GM18498 (cell line): ENCODE results near the gene LSR.
A peak's percentile ranks its signal among the peaks of the same experiment; 100 is the strongest.

Source experiments
- ATAC-seq: cut with Tn5 transposase; IDR thresholded peaks from one replicate; pipeline ENCODE4 v1.9.1; 2021; ENCODE audit warnings: mild to moderate bottlenecking, moderate library complexity; ENCODE audit not compliant: unreplicated experiment

LSR gene

GRCh38 chr19:35266520-35267352, 17.9 kb downstream of the LSR start:
- ATAC-seq: no peak

DNA sequence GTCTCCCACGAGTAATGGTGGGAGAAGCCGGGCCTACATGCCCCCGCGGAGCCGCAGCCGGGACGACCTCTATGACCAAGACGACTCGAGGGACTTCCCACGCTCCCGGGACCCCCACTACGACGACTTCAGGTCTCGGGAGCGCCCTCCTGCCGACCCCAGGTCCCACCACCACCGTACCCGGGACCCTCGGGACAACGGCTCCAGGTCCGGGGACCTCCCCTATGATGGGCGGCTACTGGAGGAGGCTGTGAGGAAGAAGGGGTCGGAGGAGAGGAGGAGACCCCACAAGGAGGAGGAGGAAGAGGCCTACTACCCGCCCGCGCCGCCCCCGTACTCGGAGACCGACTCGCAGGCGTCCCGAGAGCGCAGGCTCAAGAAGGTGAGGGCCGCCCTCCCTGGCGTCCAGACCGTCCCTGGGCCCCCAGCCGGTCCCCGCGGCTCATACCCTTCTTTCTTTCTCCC, 18.6 kb downstream of the LSR start:
- ATAC-seq: no peak

- peak; percentile 52 for ATAC-seq
Measured at GRCh38 chr19:35267818-35268535, 19.2 kb downstream of the LSR start.

- ATAC-seq: peak; percentile 36
Measured at GRCh38 chr19:35268536-35269437, 20.0 kb downstream of the LSR start, which contains the start of gene USF2. Gene USF2 (plus strand): TSS chr19:35268962. CDS start chr19:35269102, 140 bp downstream.

DNA sequence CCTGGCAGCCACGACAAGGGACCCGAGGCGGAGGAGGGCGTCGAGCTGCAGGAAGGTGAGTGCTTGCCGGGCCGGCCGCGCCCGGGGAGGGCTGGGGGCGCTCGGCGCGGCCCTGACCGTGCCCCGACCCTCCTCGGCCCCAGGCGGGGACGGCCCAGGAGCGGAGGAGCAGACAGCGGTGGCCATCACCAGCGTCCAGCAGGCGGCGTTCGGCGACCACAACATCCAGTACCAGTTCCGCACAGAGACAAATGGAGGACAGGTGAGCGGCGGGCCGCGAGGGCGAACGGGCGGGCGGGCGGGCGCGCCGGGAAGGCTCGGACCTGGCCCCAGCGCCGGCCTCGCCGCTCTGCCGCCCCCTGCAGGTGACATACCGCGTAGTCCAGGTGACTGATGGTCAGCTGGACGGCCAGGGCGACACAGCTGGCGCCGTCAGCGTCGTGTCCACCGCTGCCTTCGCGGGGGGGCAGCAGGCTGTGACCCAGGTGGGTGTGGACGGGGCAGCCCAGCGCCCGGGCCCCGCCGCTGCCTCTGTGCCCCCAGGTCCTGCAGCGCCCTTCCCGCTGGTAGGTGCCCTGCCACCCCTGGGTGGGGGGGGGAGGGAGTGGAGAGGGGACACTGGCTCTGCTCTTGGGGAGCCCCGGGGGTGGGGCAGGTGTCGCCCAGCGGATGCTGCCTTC, 20.8 kb downstream of the LSR start:
- peak; percentile 52 for ATAC-seq

- ATAC-seq: no peak
Measured at GRCh38 chr19:35270381-35270811, 21.6 kb downstream of the LSR start.

- ATAC-seq: no peak
Measured at GRCh38 chr19:35271546-35271945, 22.7 kb downstream of the LSR start.

DNA sequence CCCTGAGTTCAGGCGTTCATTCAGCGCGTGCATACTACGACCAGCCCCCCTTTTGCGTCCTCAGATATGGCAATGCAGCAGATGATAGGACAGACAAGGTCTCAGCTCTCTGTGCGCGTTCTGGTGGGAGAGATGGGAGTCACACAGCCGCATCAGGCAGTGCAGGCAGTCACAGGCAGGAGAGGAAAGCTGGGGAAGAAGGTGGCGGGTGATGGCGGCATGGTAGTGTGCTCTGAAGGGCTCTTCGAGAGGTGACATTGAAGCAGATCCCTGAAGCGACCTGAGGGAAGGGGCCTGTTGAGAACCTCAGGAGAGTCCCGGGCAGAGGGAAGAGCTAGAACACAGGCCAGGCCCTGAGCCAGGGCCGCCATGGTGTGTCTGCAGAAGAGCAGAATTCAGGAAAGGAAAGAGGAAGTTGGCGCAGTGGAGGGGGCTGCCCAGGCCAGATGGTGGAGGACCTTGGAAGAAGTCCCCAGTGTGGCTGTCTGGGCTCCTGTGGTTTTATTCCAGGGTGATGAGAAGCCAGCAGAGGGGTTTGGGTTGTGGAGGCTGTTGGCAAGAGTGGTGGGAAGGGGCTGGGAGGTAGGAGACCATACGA, 23.4 kb downstream of the LSR start:
- ATAC-seq: no peak

- no peak for ATAC-seq
Measured at GRCh38 chr19:35272954-35273649, 24.3 kb downstream of the LSR start.

- no peak for ATAC-seq
Measured at GRCh38 chr19:35273686-35274259, 25.0 kb downstream of the LSR start.

GRCh38 chr19:35274323-35274722, 25.5 kb downstream of the LSR start:
- ATAC-seq: no peak

DNA sequence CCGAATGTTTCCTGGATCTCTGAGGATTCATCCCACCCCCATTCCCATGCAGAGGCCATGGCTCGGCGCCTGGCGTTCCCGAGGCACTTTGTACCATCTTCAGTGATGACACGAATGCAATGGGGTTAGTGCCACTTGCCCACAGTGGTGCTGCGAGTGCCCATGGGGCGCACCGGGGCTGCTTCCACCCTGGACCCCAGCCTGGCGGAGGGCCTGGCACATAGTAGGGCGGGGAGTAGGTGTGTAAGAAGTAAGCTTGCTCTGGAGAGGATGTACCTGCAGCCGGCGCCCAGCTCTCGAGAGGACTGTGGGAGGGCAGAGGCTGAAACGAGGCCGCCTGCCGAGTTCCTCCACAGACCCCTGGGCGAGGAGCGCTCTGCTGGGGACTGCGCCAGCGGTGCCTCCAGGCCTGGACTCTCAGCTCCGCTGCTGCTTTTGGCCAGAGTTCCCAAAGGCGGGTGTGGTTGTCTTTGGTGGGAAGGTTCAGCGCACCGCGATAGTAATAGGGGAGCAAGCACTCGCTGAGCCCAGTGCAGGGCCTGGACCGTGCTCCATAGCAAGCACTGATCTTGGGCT, 28.0 kb downstream of the LSR start:
- ATAC-seq: no peak

DNA sequence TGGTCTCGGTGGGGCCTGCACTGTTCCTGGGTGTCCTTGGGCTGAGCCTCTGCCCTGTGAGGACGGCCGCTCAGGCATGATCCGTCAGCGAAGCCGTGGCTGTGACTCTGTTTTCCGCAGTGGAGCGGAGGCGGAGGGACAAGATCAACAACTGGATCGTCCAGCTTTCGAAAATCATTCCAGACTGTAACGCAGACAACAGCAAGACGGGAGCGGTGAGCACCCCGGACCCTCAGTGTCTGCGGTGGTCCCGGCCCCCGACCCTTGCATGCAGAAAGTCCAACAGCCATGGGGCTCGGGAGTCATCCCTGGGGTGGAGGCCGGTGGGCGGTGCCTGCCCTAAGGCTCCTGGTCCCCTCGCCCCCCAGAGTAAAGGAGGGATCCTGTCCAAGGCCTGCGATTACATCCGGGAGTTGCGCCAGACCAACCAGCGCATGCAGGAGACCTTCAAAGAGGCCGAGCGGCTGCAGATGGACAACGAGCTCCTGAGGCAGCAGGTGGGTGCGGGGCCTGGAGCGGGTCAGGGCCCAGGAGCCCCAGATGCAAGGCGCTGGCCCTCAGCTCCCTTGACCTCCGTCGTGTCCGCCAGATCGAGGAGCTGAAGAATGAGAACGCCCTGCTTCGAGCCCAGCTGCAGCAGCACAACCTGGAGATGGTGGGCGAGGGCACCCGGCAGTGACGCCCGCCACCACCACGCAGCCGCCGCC, 29.9 kb downstream of the LSR start:
- ATAC-seq: no peak

DNA sequence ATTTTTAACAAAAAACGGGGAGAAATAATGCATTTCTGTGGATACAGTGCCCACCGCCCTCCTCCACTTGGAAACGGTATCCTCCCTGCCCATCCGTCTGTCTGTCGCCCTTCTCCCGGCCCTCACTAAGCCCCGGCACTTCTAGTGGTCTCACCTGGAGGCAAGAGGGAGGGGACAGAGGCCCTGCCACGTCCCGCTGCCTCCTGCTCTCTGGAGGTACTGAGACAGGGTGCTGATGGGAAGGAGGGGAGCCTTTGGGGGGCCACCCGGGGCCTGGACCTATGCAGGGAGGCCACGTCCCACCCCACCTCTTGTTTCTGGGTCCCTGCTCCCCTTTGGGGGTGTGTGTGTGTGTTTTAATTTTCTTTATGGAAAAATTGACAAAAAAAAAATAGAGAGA, 30.6 kb downstream of the LSR start:
- ATAC-seq: no peak

DNA sequence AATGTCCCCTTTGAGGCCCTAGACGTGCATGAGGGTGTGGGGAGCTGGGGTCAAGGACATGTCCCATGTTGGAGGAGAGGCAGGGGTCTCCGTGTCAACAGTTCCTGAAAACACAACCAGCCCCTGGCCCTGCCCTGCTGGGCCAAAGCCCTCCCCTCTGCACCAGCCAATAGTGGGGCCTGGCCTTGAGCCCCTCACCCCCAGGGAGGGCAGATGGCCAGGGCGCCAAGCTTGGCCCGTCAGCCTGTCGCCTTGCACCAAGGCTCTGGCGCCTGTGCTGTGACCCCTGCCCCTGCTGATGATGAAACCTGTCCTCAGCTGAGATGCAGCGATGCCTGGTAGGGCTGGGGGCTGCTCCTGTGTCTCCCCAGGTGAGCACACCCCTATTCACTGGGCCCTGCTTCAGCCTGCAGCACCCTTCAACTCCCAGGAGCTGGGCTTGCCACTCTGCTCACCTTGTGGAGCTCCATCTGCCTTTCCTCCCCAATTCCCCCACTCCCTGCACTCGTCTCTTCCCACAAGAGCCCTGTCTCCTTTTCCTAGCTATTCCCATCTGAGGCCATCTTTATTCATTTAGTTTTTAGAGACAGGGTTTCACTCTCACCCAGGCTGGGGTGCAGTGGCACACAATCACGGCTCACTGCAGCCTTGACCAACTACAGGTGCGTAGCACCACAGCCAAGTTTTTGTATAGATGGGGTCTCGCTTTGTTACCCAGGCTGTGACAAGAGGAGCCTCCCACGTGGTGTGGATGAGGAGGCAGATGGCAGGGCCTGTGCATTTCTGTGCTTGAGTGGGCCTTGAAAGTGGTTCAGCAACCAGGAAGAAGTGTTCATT, 31.4 kb downstream of the LSR start:
- no peak for ATAC-seq

DNA sequence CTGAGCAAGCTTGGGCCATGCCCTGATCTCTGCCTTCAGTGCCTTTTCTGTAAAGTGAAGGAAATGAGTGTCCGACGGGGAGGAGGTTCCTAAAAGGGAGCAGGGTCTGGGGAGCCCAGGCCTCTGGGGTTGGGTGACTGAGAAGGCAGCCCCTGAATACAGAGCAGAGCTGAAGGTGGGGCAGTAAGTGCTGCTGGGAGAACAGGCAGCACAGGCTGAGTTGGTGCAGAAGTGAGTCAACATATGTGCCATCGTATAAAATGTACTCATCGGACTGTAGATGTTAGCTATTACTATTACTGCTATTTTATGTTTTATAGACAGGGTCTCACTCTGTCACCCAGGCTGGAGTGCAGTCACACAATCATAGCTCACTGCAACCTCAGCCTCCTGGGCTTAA, 32.5 kb downstream of the LSR start:
- ATAC-seq: no peak
